ENCODE data around the gene RAPGEF2. TPM values are rescaled to one million over a fixed set of nuclear protein-coding genes. Genes with fewer than 3 reads are reported as not detected.

The RAPGEF2 gene
- total and polyA plus RNA-seq, 2 donors (not counting 1 experiment from before 2014, with no cell fraction given): 10.9 to 45.8 TPM

DNA sequence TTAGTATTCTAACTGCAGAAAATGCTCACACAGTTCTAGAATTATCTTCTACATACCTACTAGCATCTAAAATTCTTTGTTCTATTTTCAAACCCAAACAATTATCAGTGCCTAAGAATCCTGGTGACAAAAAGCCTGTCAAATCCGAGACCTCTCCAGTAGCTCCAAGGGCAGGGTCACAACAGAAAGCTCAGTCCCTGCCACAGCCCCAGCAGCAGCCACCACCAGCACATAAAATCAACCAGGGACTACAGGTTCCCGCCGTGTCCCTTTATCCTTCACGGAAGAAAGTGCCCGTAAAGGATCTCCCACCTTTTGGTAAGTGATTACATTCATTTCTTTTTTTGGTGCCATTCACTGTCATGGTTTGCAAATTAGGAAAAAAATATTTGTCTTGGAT lies 243.8 kb downstream of the RAPGEF2 start:
- intact Hi-C loops (cut with micrococcal nuclease): no loop called here
- Mint-ChIP-seq H3K4me3 (no peak overlapping the region), H3K9me3 (ENCODE audit: insufficient read depth) (no peaks in the 10 kb centered on the region), H3K27ac (no peak overlapping the region), H3K4me1 (no peaks in the 10 kb centered on the region), H3K27me3 (no peaks in the 10 kb centered on the region)
- Histone ChIP-seq H3K27ac (ENCODE audit: low read length in 2 of 2) (no peak overlapping the region), H3K9ac (ENCODE audit: low read length) (no peak overlapping the region), H2AFZ (ENCODE audit: insufficient read depth, low read depth, low read length, poor library complexity, severe bottlenecking) (no peak overlapping the region), H3K36me3 (replicated peaks in 1 of 2; ENCODE audit: control extremely low read depth in 1 of 2, control insufficient read depth in 1 of 2, extremely low read depth in 1 of 2, insufficient read depth in 2 of 2, low read length in 1 of 2) (peaks cover 1 to 27% of the 10 kb centered on the region in 2 experiments), H3K27me3 (replicated peaks in 1 of 4; ENCODE audit: control extremely low read depth in 1 of 4, control insufficient read depth in 3 of 4, insufficient read depth in 4 of 4, low read length in 3 of 4) (no peaks in the 10 kb centered on the region), H3K4me2 (replicated peaks; ENCODE audit: low read depth, low read length, poor library complexity, severe bottlenecking) (no peak overlapping the region), H4K20me1 (ENCODE audit: control insufficient read depth, insufficient read depth, low read length, poor library complexity, severe bottlenecking) (no peaks in the 10 kb centered on the region), H3K4me1 (ENCODE audit: control insufficient read depth in 2 of 2, insufficient read depth in 2 of 2, low read length in 2 of 2) (no peaks in the 10 kb centered on the region), H3K4me3 (ENCODE audit: control extremely low read depth in 1 of 5, extremely low read depth in 1 of 5, insufficient read depth in 1 of 5, low read depth in 2 of 5, low read length in 4 of 5) (no peak overlapping the region), H3K79me2 (ENCODE audit: control insufficient read depth, insufficient read depth, low read length) (no peaks in the 10 kb centered on the region), H3K9me3 (ENCODE audit: control extremely low read depth in 1 of 3, control insufficient read depth in 2 of 3, insufficient read depth in 1 of 3, low read length in 2 of 3) (no peaks in the 10 kb centered on the region)
- CTCF ChIA-PET: no interaction called here
- no peak for ATAC-seq (ENCODE audit: low read depth)
- 100% methylated on average over 1 of the region's 5 CpGs for WGBS (ENCODE audit: insufficient coverage)
- POLR2A ChIA-PET: no interaction called here
- DNase-seq: no peak
- no peak for TF ChIP-seq EZH2 (IDR thresholded peaks at IDR 0.05; ENCODE audit: borderline replicate concordance, insufficient read depth, low read depth, low read length, poor library complexity, severe bottlenecking)
- TF ChIP-seq, protein P1, sequence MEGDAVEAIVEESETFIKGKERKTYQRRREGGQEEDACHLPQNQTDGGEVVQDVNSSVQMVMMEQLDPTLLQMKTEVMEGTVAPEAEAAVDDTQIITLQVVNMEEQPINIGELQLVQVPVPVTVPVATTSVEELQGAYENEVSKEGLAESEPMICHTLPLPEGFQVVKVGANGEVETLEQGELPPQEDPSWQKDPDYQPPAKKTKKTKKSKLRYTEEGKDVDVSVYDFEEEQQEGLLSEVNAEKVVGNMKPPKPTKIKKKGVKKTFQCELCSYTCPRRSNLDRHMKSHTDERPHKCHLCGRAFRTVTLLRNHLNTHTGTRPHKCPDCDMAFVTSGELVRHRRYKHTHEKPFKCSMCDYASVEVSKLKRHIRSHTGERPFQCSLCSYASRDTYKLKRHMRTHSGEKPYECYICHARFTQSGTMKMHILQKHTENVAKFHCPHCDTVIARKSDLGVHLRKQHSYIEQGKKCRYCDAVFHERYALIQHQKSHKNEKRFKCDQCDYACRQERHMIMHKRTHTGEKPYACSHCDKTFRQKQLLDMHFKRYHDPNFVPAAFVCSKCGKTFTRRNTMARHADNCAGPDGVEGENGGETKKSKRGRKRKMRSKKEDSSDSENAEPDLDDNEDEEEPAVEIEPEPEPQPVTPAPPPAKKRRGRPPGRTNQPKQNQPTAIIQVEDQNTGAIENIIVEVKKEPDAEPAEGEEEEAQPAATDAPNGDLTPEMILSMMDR (IDR thresholded peaks at IDR 0.05): no peak

DNA sequence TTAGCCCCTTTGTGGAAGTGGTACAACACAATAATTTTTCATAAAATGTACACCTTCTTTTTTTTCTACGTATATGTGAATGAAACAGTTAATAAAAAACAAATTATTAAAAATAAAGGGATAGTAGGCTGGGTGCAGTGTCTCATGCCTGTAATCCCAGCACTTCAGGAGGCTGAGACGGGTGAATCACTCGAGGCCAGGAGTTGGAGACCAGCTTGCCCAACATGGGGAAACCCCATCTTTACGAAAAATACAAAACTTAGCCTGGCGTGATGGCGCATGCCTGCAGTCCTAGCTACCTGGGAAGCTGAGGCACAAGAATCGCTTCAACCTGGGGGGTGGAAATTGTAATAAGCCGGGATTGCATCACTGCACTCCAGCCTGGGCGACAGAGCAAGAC lies 244.9 kb downstream of the RAPGEF2 start:
- H4K20me1 ChIP-seq (ENCODE audit: control insufficient read depth, insufficient read depth, low read length, poor library complexity, severe bottlenecking): no peaks in the 10 kb centered on the region
- H3K27me3 ChIP-seq (replicated peaks in 1 of 4; ENCODE audit: control extremely low read depth in 1 of 4, control insufficient read depth in 3 of 4, insufficient read depth in 4 of 4, low read length in 3 of 4): no peaks in the 10 kb centered on the region
- no peak overlapping the region for H3K4me3 ChIP-seq (ENCODE audit: control extremely low read depth in 1 of 5, extremely low read depth in 1 of 5, insufficient read depth in 1 of 5, low read depth in 2 of 5, low read length in 4 of 5)
- Mint-ChIP-seq H3K27ac (no peak overlapping the region), H3K4me1 (no peaks in the 10 kb centered on the region), H3K9me3 (ENCODE audit: insufficient read depth) (no peaks in the 10 kb centered on the region), H3K27me3 (no peaks in the 10 kb centered on the region), H3K4me3 (no peak overlapping the region)
- CTCF ChIA-PET: no interaction called here
- intact Hi-C loops (cut with micrococcal nuclease): no loop called here
- no peaks in the 10 kb centered on the region for H3K9me3 ChIP-seq (ENCODE audit: control extremely low read depth in 1 of 3, control insufficient read depth in 2 of 3, insufficient read depth in 1 of 3, low read length in 2 of 3)
- no peaks in the 10 kb centered on the region for H3K79me2 ChIP-seq (ENCODE audit: control insufficient read depth, insufficient read depth, low read length)
- H3K36me3 ChIP-seq (replicated peaks in 1 of 2; ENCODE audit: control extremely low read depth in 1 of 2, control insufficient read depth in 1 of 2, extremely low read depth in 1 of 2, insufficient read depth in 2 of 2, low read length in 1 of 2): peaks cover 0 to 33% of the 10 kb centered on the region in 2 experiments
- H3K27ac ChIP-seq (ENCODE audit: low read length in 2 of 2): no peak overlapping the region
- ATAC-seq (ENCODE audit: low read depth) (no peak), DNase-seq (no peak)
- no peak overlapping the region for H2AFZ ChIP-seq (ENCODE audit: insufficient read depth, low read depth, low read length, poor library complexity, severe bottlenecking)
- POLR2A ChIA-PET: no interaction called here
- no peak overlapping the region for H3K9ac ChIP-seq (ENCODE audit: low read length)
- H3K4me1 ChIP-seq (ENCODE audit: control insufficient read depth in 2 of 2, insufficient read depth in 2 of 2, low read length in 2 of 2): no peaks in the 10 kb centered on the region
- TF ChIP-seq, protein P1 (IDR thresholded peaks at IDR 0.05): no peak
- TF ChIP-seq EZH2 (IDR thresholded peaks at IDR 0.05; ENCODE audit: borderline replicate concordance, insufficient read depth, low read depth, low read length, poor library complexity, severe bottlenecking): no peak
- no peak overlapping the region for H3K4me2 ChIP-seq (replicated peaks; ENCODE audit: low read depth, low read length, poor library complexity, severe bottlenecking)
- 90% methylated on average over 8 of the region's 9 CpGs for WGBS (ENCODE audit: insufficient coverage)

Measured in B cell (primary cell).